ENCODE data around the gene B4GALT2.

DNA sequence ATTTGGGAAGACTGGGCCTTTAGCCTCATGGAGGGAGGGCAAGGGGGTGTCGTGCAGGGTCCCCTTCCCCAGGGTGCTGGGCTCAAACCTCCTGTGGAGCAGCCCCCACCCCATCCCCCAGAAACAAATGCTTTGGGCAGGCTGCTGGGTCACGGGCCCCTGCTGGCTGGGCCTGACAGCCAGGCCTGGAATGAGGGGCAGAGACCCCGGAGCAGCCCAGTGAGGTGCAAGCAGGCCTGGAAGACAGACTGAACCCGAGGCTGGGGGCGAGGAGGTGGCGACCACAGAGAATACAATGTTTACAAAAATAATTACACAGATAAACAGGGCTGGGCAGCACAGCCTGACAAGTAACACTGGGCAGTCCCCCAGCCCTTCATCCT lies 17.7 kb downstream of the B4GALT2 start:
- TF ChIP-seq, protein P1, sequence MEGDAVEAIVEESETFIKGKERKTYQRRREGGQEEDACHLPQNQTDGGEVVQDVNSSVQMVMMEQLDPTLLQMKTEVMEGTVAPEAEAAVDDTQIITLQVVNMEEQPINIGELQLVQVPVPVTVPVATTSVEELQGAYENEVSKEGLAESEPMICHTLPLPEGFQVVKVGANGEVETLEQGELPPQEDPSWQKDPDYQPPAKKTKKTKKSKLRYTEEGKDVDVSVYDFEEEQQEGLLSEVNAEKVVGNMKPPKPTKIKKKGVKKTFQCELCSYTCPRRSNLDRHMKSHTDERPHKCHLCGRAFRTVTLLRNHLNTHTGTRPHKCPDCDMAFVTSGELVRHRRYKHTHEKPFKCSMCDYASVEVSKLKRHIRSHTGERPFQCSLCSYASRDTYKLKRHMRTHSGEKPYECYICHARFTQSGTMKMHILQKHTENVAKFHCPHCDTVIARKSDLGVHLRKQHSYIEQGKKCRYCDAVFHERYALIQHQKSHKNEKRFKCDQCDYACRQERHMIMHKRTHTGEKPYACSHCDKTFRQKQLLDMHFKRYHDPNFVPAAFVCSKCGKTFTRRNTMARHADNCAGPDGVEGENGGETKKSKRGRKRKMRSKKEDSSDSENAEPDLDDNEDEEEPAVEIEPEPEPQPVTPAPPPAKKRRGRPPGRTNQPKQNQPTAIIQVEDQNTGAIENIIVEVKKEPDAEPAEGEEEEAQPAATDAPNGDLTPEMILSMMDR (IDR thresholded peaks at IDR 0.05): no peak
- no peak for TF ChIP-seq POLR2A (IDR thresholded peaks at IDR 0.05)
- no peak for TF ChIP-seq POLR2AphosphoS5 (IDR thresholded peaks at IDR 0.05)
